Mammary epithelial cell (primary cell): ENCODE results near the gene LRRC70.

Experiments
- EZH2 ChIP-seq: IDR thresholded peaks from 2 replicates; pipeline ENCODE4 v1.6.1; 2012; ENCODE audit warnings: low read length, inconsistent platforms, borderline replicate concordance
- TF ChIP-seq, protein P1 (sequence below), 2 donors: IDR thresholded peaks in 1 of 2; conservative IDR thresholded peaks in 1 of 2; 2 replicates each; pipeline ENCODE4 v1.5.1; 2011 to 2012; ENCODE audit warnings: inconsistent platforms in 2 of 2, low read length in 2 of 2, mild to moderate bottlenecking in 2 of 2, control low read depth in 1 of 2, low read depth in 1 of 2; ENCODE audit not compliant: insufficient read depth in 1 of 2; ENCODE audit errors: extremely low read depth in 1 of 2

DNA sequence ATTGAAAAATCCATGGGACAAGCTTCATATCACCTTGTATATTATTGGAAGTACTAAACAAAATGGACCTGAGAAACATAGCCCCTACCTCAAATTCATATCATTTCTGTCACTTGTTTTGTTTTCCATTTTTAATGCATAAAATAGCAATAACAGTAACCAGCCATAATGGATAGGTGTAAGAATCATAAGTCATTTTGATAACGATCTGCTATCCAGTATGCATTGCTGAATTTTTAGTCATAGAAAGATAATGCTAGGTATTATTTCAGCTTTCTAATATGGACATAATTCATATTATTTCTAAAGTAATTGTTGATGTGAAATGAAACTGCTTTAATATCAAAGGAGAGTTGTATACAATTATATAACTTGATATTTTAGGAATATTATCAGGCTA is 1.1 kb upstream of the LRRC70 start:
- TF ChIP-seq, protein P1, sequence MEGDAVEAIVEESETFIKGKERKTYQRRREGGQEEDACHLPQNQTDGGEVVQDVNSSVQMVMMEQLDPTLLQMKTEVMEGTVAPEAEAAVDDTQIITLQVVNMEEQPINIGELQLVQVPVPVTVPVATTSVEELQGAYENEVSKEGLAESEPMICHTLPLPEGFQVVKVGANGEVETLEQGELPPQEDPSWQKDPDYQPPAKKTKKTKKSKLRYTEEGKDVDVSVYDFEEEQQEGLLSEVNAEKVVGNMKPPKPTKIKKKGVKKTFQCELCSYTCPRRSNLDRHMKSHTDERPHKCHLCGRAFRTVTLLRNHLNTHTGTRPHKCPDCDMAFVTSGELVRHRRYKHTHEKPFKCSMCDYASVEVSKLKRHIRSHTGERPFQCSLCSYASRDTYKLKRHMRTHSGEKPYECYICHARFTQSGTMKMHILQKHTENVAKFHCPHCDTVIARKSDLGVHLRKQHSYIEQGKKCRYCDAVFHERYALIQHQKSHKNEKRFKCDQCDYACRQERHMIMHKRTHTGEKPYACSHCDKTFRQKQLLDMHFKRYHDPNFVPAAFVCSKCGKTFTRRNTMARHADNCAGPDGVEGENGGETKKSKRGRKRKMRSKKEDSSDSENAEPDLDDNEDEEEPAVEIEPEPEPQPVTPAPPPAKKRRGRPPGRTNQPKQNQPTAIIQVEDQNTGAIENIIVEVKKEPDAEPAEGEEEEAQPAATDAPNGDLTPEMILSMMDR (conservative IDR thresholded peaks at IDR 0.05 in 1 of 2, IDR thresholded peaks at IDR 0.05 in 1 of 2; ENCODE audit: extremely low read depth in 1 of 2, insufficient read depth in 1 of 2, low read depth in 1 of 2, low read length in 2 of 2) = no peak
- TF ChIP-seq EZH2 = no peak
